AG09319 (cell line): ENCODE data around the gene LMAN2L.

ENCODE experiments used
- DNase-seq: peaks from one replicate; pipeline ENCODE4 v3.0.0-alpha.2; 2010; ENCODE audit warnings: low read depth; ENCODE audit errors: extremely low read depth
- CTCF ChIP-seq: IDR thresholded peaks from 2 replicates; pipeline ENCODE4 v1.5.1; 2011; ENCODE audit warnings: low read depth, mild to moderate bottlenecking, inconsistent platforms, low read length, moderate library complexity

The LMAN2L gene

GRCh38 chr2:96773922-96774321 lies 34.1 kb upstream of the LMAN2L start:
- no peak for DNase-seq
- no peak for TF ChIP-seq CTCF

GRCh38 chr2:96772903-96773671 lies 33.2 kb upstream of the LMAN2L start:
- DNase-seq: no peak
- TF ChIP-seq CTCF: no peak

- no peak for TF ChIP-seq CTCF
- no peak for DNase-seq
Measured at GRCh38 chr2:96771796-96772618, 32.1 kb upstream of the LMAN2L start.

GRCh38 chr2:96770442-96771202 lies 30.8 kb upstream of the LMAN2L start:
- TF ChIP-seq CTCF: no peak
- DNase-seq: no peak

- DNase-seq: no peak
- TF ChIP-seq CTCF: no peak
Measured at GRCh38 chr2:96769814-96770213, 29.9 kb upstream of the LMAN2L start.

GRCh38 chr2:96768083-96768561 lies 28.3 kb upstream of the LMAN2L start:
- DNase-seq: no peak
- no peak for TF ChIP-seq CTCF
